Esophagus muscularis mucosa (tissue), 2 donors: ENCODE data around the gene CERS5.

Experiments
- EP300 ChIP-seq: sonication (generic); formaldehyde crosslinking; IDR thresholded peaks from one replicate; pipeline ENCODE4 v1.6.1; 2017; ENCODE audit warnings: antibody characterized with exemption
- POLR2A ChIP-seq: fragments of 450-650 bp; IDR thresholded peaks from one replicate; pipeline ENCODE4 v1.6.1; 2017; ENCODE audit warnings: antibody characterized with exemption, moderate library complexity, mild to moderate bottlenecking, low read depth

- TF ChIP-seq POLR2A (no peak), EP300 (no peak)
Measured at GRCh38 chr12:50104417-50105366, 62.5 kb downstream of the CERS5 start.
